Neutrophil (primary cell): ENCODE data around the gene SHB.
"Not testable (repeated sequence)": the region's sequence is repeated elsewhere in the genome, so short reads cannot be mapped to it uniquely, and the experiment has no call there.

ENCODE experiments used
- H3K27ac ChIP-seq: fragments of 200-600 bp; sonication (generic); 2 replicates; pipeline ENCODE4 v1.5.1; 2016; ENCODE audit warnings: mild to moderate bottlenecking, moderate library complexity
- H3K27me3 ChIP-seq: fragments of 200-600 bp; sonication (generic); 2 replicates; pipeline ENCODE4 v1.6.0; 2016; ENCODE audit warnings: mild to moderate bottlenecking
- H3K36me3 ChIP-seq: fragments of 200-600 bp; sonication (generic); 2 replicates; pipeline ENCODE4 v1.5.1; 2017
- H3K4me1 ChIP-seq, 2 experiments: fragments of 200-600 bp in 1 of 2; sonication (generic) in 1 of 2; 1 replicate in 1 of 2; 2 replicates in 1 of 2; pipeline versions ENCODE4 v1.5.1 to v1.6.1; 2013 to 2016; ENCODE audit warnings: low read depth in 1 of 2, low read length in 1 of 2, mild to moderate bottlenecking in 1 of 2, moderate library complexity in 1 of 2; ENCODE audit not compliant: control insufficient read depth in 1 of 2, insufficient read depth in 1 of 2
- H3K4me3 ChIP-seq, 2 experiments: fragments of 200-600 bp in 1 of 2; sonication (generic) in 1 of 2; 1 replicate in 1 of 2; 2 replicates in 1 of 2; pipeline ENCODE4 v1.5.1; 2013 to 2016; ENCODE audit warnings: low read depth in 1 of 2, low read length in 1 of 2, mild to moderate bottlenecking in 1 of 2, moderate library complexity in 1 of 2
- H3K9me3 ChIP-seq: fragments of 200-600 bp; sonication (generic); 2 replicates; pipeline ENCODE4 v1.5.1; 2016
- CTCF ChIP-seq: fragments of 200-600 bp; sonication (generic); IDR thresholded peaks from 2 replicates; pipeline ENCODE4 v1.5.1; 2016; ENCODE audit warnings: antibody characterized with exemption

SHB gene

GRCh38 chr9:37967761-37968080 is 101.3 kb downstream of the SHB start:
- TF ChIP-seq CTCF = no peak
- Histone ChIP-seq H3K27ac (no peak overlapping the region), H3K9me3 (no peaks in the 10 kb centered on the region), H3K27me3 (no peaks in the 10 kb centered on the region), H3K36me3 (no peaks in the 10 kb centered on the region), H3K4me1 (peaks cover 9 to 33% of the 10 kb centered on the region in 2 experiments), H3K4me3 (no peak overlapping the region)

GRCh38 chr9:37967014-37967760 is 101.8 kb downstream of the SHB start:
- H3K27ac ChIP-seq = no peak overlapping the region

GRCh38 chr9:37966412-37967013 is 102.5 kb downstream of the SHB start:
- Histone ChIP-seq H3K36me3 (no peaks in the 10 kb centered on the region), H3K4me3 (no peak overlapping the region), H3K4me1 (peaks cover 9 to 35% of the 10 kb centered on the region in 2 experiments), H3K9me3 (no peaks in the 10 kb centered on the region), H3K27ac (no peak overlapping the region), H3K27me3 (no peaks in the 10 kb centered on the region)
- no peak for TF ChIP-seq CTCF

More at GRCh38 chr9:37967014-37967760, 101.8 kb downstream of the SHB start:
- TF ChIP-seq CTCF = no peak
- H3K4me1 ChIP-seq = peaks cover 9 to 33% of the 10 kb centered on the region in 2 experiments
- no peaks in the 10 kb centered on the region for H3K27me3 ChIP-seq
- no peaks in the 10 kb centered on the region for H3K36me3 ChIP-seq
- H3K4me3 ChIP-seq = no peak overlapping the region
- no peaks in the 10 kb centered on the region for H3K9me3 ChIP-seq

- not testable (repeated sequence) for H3K9me3 ChIP-seq, H3K36me3 ChIP-seq, H3K27ac ChIP-seq, H3K27me3 ChIP-seq, H3K4me3 ChIP-seq
- H3K4me1 ChIP-seq = peaks cover 15 to 40% of the 10 kb centered on the region in 2 experiments
These were observed 103.2 kb downstream of the SHB start for GRCh38 chr9:37965676-37966345.

- Histone ChIP-seq H3K4me1 (peaks cover 15 to 40% of the 10 kb centered on the region in 2 experiments), H3K36me3 (no peaks in the 10 kb centered on the region), H3K27ac (no peak overlapping the region), H3K4me3 (no peak overlapping the region), H3K9me3 (no peaks in the 10 kb centered on the region), H3K27me3 (no peaks in the 10 kb centered on the region)
- TF ChIP-seq CTCF = no peak
These were observed 103.9 kb downstream of the SHB start for GRCh38 chr9:37965116-37965515.

- Histone ChIP-seq H3K27me3 (no peaks in the 10 kb centered on the region), H3K9me3 (no peaks in the 10 kb centered on the region), H3K4me3 (no peak overlapping the region), H3K36me3 (no peaks in the 10 kb centered on the region), H3K27ac (no peak overlapping the region), H3K4me1 (peaks cover 15 to 40% of the 10 kb centered on the region in 2 experiments)
- TF ChIP-seq CTCF = no peak
These were observed 104.3 kb downstream of the SHB start for GRCh38 chr9:37964740-37965081.
